Activated CD8-positive, alpha-beta memory T cell treated with anti-CD3 and anti-CD28 coated beads, Interleukin-2, amount 50 U/mL, for 24 hours (primary cell): ENCODE measurements around the gene SUN3.
"Not testable (repeated sequence)": the region's sequence is repeated elsewhere in the genome, so short reads cannot be mapped to it uniquely, and the experiment has no call there.

Source experiments
- DNase-seq: peaks from one replicate; pipeline ENCODE4 v3.0.0-alpha.2; 2020; ENCODE audit errors: extremely low read depth

Gene SUN3

GRCh38 chr7:48031111-48031510 is 2.2 kb upstream of the SUN3 start:
- no peak for DNase-seq

GRCh38 chr7:48025624-48026023 is 3.3 kb downstream of the SUN3 start:
- DNase-seq = no peak

GRCh38 chr7:48017674-48018073 is 11.2 kb downstream of the SUN3 start:
- DNase-seq = no peak

GRCh38 chr7:48016641-48017040 is 12.3 kb downstream of the SUN3 start:
- no peak for DNase-seq

GRCh38 chr7:48011951-48012350 is 17.0 kb downstream of the SUN3 start:
- DNase-seq = no peak

GRCh38 chr7:48011323-48011722 is 17.6 kb downstream of the SUN3 start:
- no peak for DNase-seq

- DNase-seq = no peak
These were observed 19.0 kb downstream of the SUN3 start for GRCh38 chr7:48009954-48010353.

- no peak for DNase-seq
These were observed 19.6 kb downstream of the SUN3 start for GRCh38 chr7:48009257-48009656.

- DNase-seq = no peak
These were observed 22.0 kb downstream of the SUN3 start for GRCh38 chr7:48006866-48007265.

GRCh38 chr7:48004638-48005037 is 24.3 kb downstream of the SUN3 start:
- no peak for DNase-seq

GRCh38 chr7:48004032-48004431 is 24.9 kb downstream of the SUN3 start:
- no peak for DNase-seq

GRCh38 chr7:48000164-48000563 is 28.7 kb downstream of the SUN3 start:
- DNase-seq = not testable (repeated sequence)

GRCh38 chr7:47999413-47999812 is 29.5 kb downstream of the SUN3 start:
- DNase-seq = no peak

- no peak for DNase-seq
These were observed 36.5 kb downstream of the SUN3 start for GRCh38 chr7:47992446-47992845.

GRCh38 chr7:47991741-47992311 is 37.1 kb downstream of the SUN3 start:
- peak; percentile 67 for DNase-seq

GRCh38 chr7:47991270-47991669 is 37.6 kb downstream of the SUN3 start:
- no peak for DNase-seq

- DNase-seq = no peak
These were observed 38.3 kb downstream of the SUN3 start for GRCh38 chr7:47990592-47990991.

GRCh38 chr7:47989607-47990400 is 39.1 kb downstream of the SUN3 start:
- not testable (repeated sequence) for DNase-seq

- DNase-seq = no peak
These were observed 40.2 kb downstream of the SUN3 start for GRCh38 chr7:47988496-47989386.

- no peak for DNase-seq
These were observed 46.3 kb downstream of the SUN3 start for GRCh38 chr7:47982610-47983009.

- DNase-seq = not testable (repeated sequence)
These were observed 48.3 kb downstream of the SUN3 start for GRCh38 chr7:47980648-47981047.

GRCh38 chr7:47979832-47980181 is 49.1 kb downstream of the SUN3 start:
- no peak for DNase-seq
